Ovary (tissue), 9 donors: ENCODE results near the gene TRAPPC10. TPM values are rescaled to one million over a fixed set of nuclear protein-coding genes. Genes with fewer than 3 reads are reported as not detected.

Experiments
- DNase-seq, 5 donors: peaks; one replicate each; pipeline ENCODE4 v3.0.0-alpha.2; 2019 to 2020
- H3K27ac ChIP-seq, 2 donors: fragments of 200-600 bp; one replicate each; pipeline versions ENCODE4 v1.5.1 to v1.8.0; 2019 to 2022
- H3K27me3 ChIP-seq: fragments of 200-600 bp; one replicate; pipeline ENCODE4 v1.8.0; 2022
- H3K36me3 ChIP-seq: fragments of 200-600 bp; sonication (generic); one replicate; pipeline ENCODE4 v1.5.1; 2019
- H3K4me1 ChIP-seq: one replicate; pipeline ENCODE4 v1.8.1; 2013; ENCODE audit warnings: mild to moderate bottlenecking, moderate library complexity; ENCODE audit not compliant: insufficient read depth
- H3K4me3 ChIP-seq: fragments of 200-600 bp; sonication (generic); one replicate; pipeline ENCODE4 v1.5.1; 2017
- H3K9me3 ChIP-seq, 2 donors: fragments of 200-600 bp in 1 of 2; sonication (generic) in 1 of 2; one replicate each; pipeline versions ENCODE4 v1.5.1 to v1.8.1; 2013 to 2019; ENCODE audit warnings: mild to moderate bottlenecking in 1 of 2, moderate library complexity in 1 of 2
- CTCF ChIP-seq, 3 donors: fragments of 450-650 bp in 2 of 3; fragments of 200-600 bp in 1 of 3; IDR thresholded peaks; one replicate each; pipeline versions ENCODE4 v1.5.1 to v1.8.0; 2016 to 2022; ENCODE audit warnings: antibody characterized with exemption in 3 of 3, mild to moderate bottlenecking in 1 of 3
- EP300 ChIP-seq: sonication (generic); formaldehyde crosslinking; IDR thresholded peaks from one replicate; pipeline ENCODE4 v1.6.1; 2017; ENCODE audit warnings: antibody characterized with exemption
- POLR2A ChIP-seq: fragments of 450-650 bp; IDR thresholded peaks from one replicate; pipeline ENCODE4 v1.6.1; 2017; ENCODE audit warnings: antibody characterized with exemption, mild to moderate bottlenecking, moderate library complexity
- WGBS, 3 donors: extraction: QIAGEN DNeasy Blood & Tissue Kit in 1 of 3; methylation state at CpG; one replicate each; pipeline versions ENCODE4 v1.1.5 to v1.1.7; 2013 to 2017; 5-methylcytosine and 5-hydroxymethylcytosine counted together
- intact Hi-C, 4 donors: fragments of 100-400 bp; cut with DNase I; formaldehyde crosslinking; loops; one replicate each; pipeline versions ENCODE4 v1.11.0 to v1.15.1; 2022 to 2023
- polyA plus RNA-seq, 2 donors: library from polyadenylated mRNA; stranded (reverse); fragments of 200-250 nt in 1 of 2; fragments of 350-450 nt in 1 of 2; fragmentation: Illumina TruSeq in 1 of 2; extraction: RNeasy Lipid Tissue Mini Kit (QIAGEN cat#74804) in 1 of 2; gene quantifications; one replicate each; pipeline ENCODE4 v1.2.3, GENCODE V29; 2013 to 2014
- total RNA-seq, 7 donors: library from RNA; depleted of rRNA in 2 of 7; stranded (reverse); fragments of >200 nt in 2 of 7; fragmentation: NEBNext Ultra II Directional in 3 of 7; extraction: Animal tissue kit (Norgen Biotek cat#: 25700) in 3 of 7; gene quantifications; one replicate each; pipeline versions ENCODE4 v1.1.0 to v1.2.4, GENCODE V29; 2016 to 2023
- donor health status: DM: no; HTN: no; CAD: no; lungs with moderate emphysema.
- donor health status: DM: no; HTN: no; CAD: no.
- donor health status: Bipolar disorder and iron deficiency.
- donor health status: DM: yes; HTN: yes; CAD: no.
- donor health status: DM: no; HTN: no; CAD: no.
- donor health status: DM: yes; HTN: yes; CAD: no.

Gene TRAPPC10
- total and polyA plus RNA-seq, 9 donors: 7.9 to 30.1 (median 21.3) TPM

GRCh38 chr21:44078411-44078981 is 66.4 kb downstream of the TRAPPC10 start:
- no peak for DNase-seq
- 88 to 94% (median 91%) methylated on average over 5 of the region's 5 CpGs for WGBS, 3 donors
- Histone ChIP-seq H3K36me3 (no peaks in the 10 kb centered on the region), H3K27me3 (no peaks in the 10 kb centered on the region), H3K4me3 (no peak overlapping the region), H3K4me1 (no peaks in the 10 kb centered on the region), H3K9me3 (no peaks in the 10 kb centered on the region), H3K27ac (no peak overlapping the region)
- TF ChIP-seq POLR2A: no peak
- no peak for TF ChIP-seq CTCF (IDR thresholded peaks at IDR 0.05)
- TF ChIP-seq EP300: no peak
- intact Hi-C loops: no loop called here

GRCh38 chr21:44079446-44079845 is 67.3 kb downstream of the TRAPPC10 start:
- TF ChIP-seq EP300: no peak
- no peak for TF ChIP-seq CTCF (IDR thresholded peaks at IDR 0.05)
- no peak for TF ChIP-seq POLR2A
- no peaks in the 10 kb centered on the region for H3K9me3 ChIP-seq
- H3K4me1 ChIP-seq: no peaks in the 10 kb centered on the region
- no peak overlapping the region for H3K4me3 ChIP-seq
- intact Hi-C loops: no loop called here
- H3K27me3 ChIP-seq: no peaks in the 10 kb centered on the region
- H3K36me3 ChIP-seq: no peaks in the 10 kb centered on the region
- H3K27ac ChIP-seq: no peak overlapping the region
- no peak for DNase-seq
- WGBS, 3 donors: 90 to 94% (median 92%) methylated on average over 3 of the region's 3 CpGs

GRCh38 chr21:44079846-44080245 is 67.7 kb downstream of the TRAPPC10 start:
- Histone ChIP-seq H3K27me3 (no peaks in the 10 kb centered on the region), H3K4me3 (no peak overlapping the region), H3K4me1 (no peaks in the 10 kb centered on the region), H3K27ac (no peak overlapping the region), H3K9me3 (no peaks in the 10 kb centered on the region), H3K36me3 (no peaks in the 10 kb centered on the region)
- no peak for TF ChIP-seq CTCF (IDR thresholded peaks at IDR 0.05)
- TF ChIP-seq EP300: no peak
- no peak for TF ChIP-seq POLR2A
- intact Hi-C loops: no loop called here
- 89 to 93% (median 92%) methylated on average over 7 of the region's 7 CpGs for WGBS, 3 donors
- no peak for DNase-seq

- Histone ChIP-seq H3K9me3 (no peaks in the 10 kb centered on the region), H3K4me3 (no peak overlapping the region), H3K4me1 (no peaks in the 10 kb centered on the region), H3K36me3 (no peaks in the 10 kb centered on the region), H3K27ac (no peak overlapping the region), H3K27me3 (no peaks in the 10 kb centered on the region)
- TF ChIP-seq POLR2A (no peak), EP300 (no peak), CTCF (IDR thresholded peaks at IDR 0.05) (no peak)
- intact Hi-C loops: no loop called here
- DNase-seq: no peak
- 84 to 87% (median 85%) methylated on average over 24 of the region's 24 CpGs for WGBS, 3 donors
Measured at GRCh38 chr21:44082648-44083440, 70.7 kb downstream of the TRAPPC10 start.
